WTC11 (cell line): ENCODE results near the gene OXSR1. TPM values are rescaled to one million over a fixed set of nuclear protein-coding genes. Genes with fewer than 3 reads are reported as not detected.

Experiments used
- ATAC-seq: fragments of 200-7000 bp; cut with Tn5 transposase; 2 replicates; pipeline ENCODE4 v1.10.0; 2021; ENCODE audit warnings: mild to moderate bottlenecking, moderate library complexity
- CTCF ChIA-PET: fragments of 300-600 bp; sonication (Branson Sonifier 250); formaldehyde crosslinking; loops from one replicate; lab custom pipeline; 2021; ENCODE audit warnings: antibody characterized with exemption; lab: Charles Lee
- POLR2A ChIA-PET: fragments of 350-600 bp; sonication (Branson Sonifier 250); formaldehyde crosslinking; loops from one replicate; lab custom pipeline; 2021; ENCODE audit warnings: antibody characterized with exemption; lab: Charles Lee
- DNase-seq: peaks from one replicate; pipeline ENCODE4 v3.0.0; 2021; ENCODE audit warnings: low spot score
- H3K27ac Mint-ChIP-seq: 2 replicates; pipeline ENCODE4 v1.8.0; 2021; ENCODE audit warnings: mixed read lengths
- H3K27me3 Mint-ChIP-seq: 2 replicates; pipeline ENCODE4 v1.8.0; 2021; ENCODE audit warnings: low read depth, mild to moderate bottlenecking, moderate library complexity, mixed read lengths
- H3K36me3 Mint-ChIP-seq: 2 replicates; pipeline ENCODE4 v1.8.0; 2021; ENCODE audit warnings: mixed read lengths
- H3K4me1 Mint-ChIP-seq: 2 replicates; pipeline ENCODE4 v1.8.0; 2022; ENCODE audit warnings: mixed read lengths
- H3K4me3 Mint-ChIP-seq: 2 replicates; pipeline ENCODE4 v1.8.0; 2021; ENCODE audit warnings: mild to moderate bottlenecking, moderate library complexity, mixed read lengths
- H3K9me3 Mint-ChIP-seq: 2 replicates; pipeline ENCODE4 v1.8.0; 2021; ENCODE audit warnings: mixed read lengths
- ATF1 ChIP-seq: sonication (generic); formaldehyde crosslinking; IDR thresholded peaks from 2 replicates; pipeline ENCODE4 v1.8.1; 2023; ENCODE audit warnings: mild to moderate bottlenecking, moderate library complexity, missing genetic modification reagents
- EMX1 ChIP-seq: fragments of 250-450 bp; sonication (Bioruptor Pico); IDR thresholded peaks from 2 replicates; pipeline ENCODE4 v1.8.0; 2021; ENCODE audit warnings: mild to moderate bottlenecking
- FOXK1 ChIP-seq: sonication (generic); formaldehyde crosslinking; IDR thresholded peaks from 2 replicates; pipeline ENCODE4 v1.8.0; 2022; ENCODE audit warnings: mild to moderate bottlenecking, moderate library complexity, missing genetic modification reagents
- HMGA2 ChIP-seq: fragments of 250-450 bp; sonication (Bioruptor Pico); IDR thresholded peaks from 2 replicates; pipeline ENCODE4 v1.4.0; 2021; ENCODE audit warnings: mild to moderate bottlenecking, moderate library complexity
- JUN ChIP-seq: sonication (generic); formaldehyde crosslinking; IDR thresholded peaks from 2 replicates; pipeline ENCODE4 v1.8.0; 2023; ENCODE audit warnings: mild to moderate bottlenecking, missing genetic modification reagents
- NFYB ChIP-seq: sonication (generic); formaldehyde crosslinking; conservative IDR thresholded peaks from 2 replicates; pipeline ENCODE4 v1.8.0; 2022; ENCODE audit warnings: low read depth, missing genetic modification reagents
- NR1H2 ChIP-seq: sonication (generic); formaldehyde crosslinking; IDR thresholded peaks from 2 replicates; pipeline ENCODE4 v1.9.0; 2021; ENCODE audit warnings: mild to moderate bottlenecking, moderate library complexity, missing genetic modification reagents
- TEAD1 ChIP-seq: sonication (generic); formaldehyde crosslinking; IDR thresholded peaks from 2 replicates; pipeline ENCODE4 v1.8.0; 2022; ENCODE audit warnings: mild to moderate bottlenecking, missing genetic modification reagents
- ZNF416 ChIP-seq: fragments of 250-450 bp; sonication (Bioruptor Pico); IDR thresholded peaks from 2 replicates; pipeline ENCODE4 v1.9.0; 2021; ENCODE audit warnings: mild to moderate bottlenecking, inconsistent platforms
- total RNA-seq: library from RNA; stranded (reverse); gene quantifications from 3 replicates; pipeline ENCODE4 v1.2.3, GENCODE V29; 2021
- TF ChIP-seq, protein P1 (sequence below): sonication (generic); formaldehyde crosslinking; IDR thresholded peaks from 2 replicates; pipeline ENCODE4 v1.8.1; 2023; ENCODE audit warnings: mild to moderate bottlenecking, missing genetic modification reagents, borderline replicate concordance
- TF ChIP-seq, protein P2 (sequence below): sonication (generic); formaldehyde crosslinking; IDR thresholded peaks from 2 replicates; pipeline ENCODE4 v1.8.1; 2022; ENCODE audit warnings: mild to moderate bottlenecking, missing genetic modification reagents, moderate library complexity, borderline replicate concordance
- TF ChIP-seq, protein P3 (sequence below): sonication (generic); formaldehyde crosslinking; IDR thresholded peaks from 2 replicates; pipeline ENCODE4 v1.8.0; 2022; ENCODE audit warnings: mild to moderate bottlenecking, missing genetic modification reagents
- TF ChIP-seq, protein P4 (sequence below): fragments of 250-450 bp; sonication (Bioruptor Pico); IDR thresholded peaks from 2 replicates; pipeline ENCODE4 v1.9.0; 2021; ENCODE audit warnings: mild to moderate bottlenecking
- TF ChIP-seq, protein P5 (sequence below): sonication (generic); formaldehyde crosslinking; IDR thresholded peaks from 2 replicates; pipeline ENCODE4 v1.8.0; 2023; ENCODE audit warnings: missing genetic modification reagents
- TF ChIP-seq, protein P6 (sequence below): sonication (generic); formaldehyde crosslinking; IDR thresholded peaks from 2 replicates; pipeline ENCODE4 v1.8.1; 2023; ENCODE audit warnings: mild to moderate bottlenecking, missing genetic modification reagents, moderate library complexity
- TF ChIP-seq, protein P7 (sequence below): sonication (generic); formaldehyde crosslinking; IDR thresholded peaks from 2 replicates; pipeline ENCODE4 v1.8.1; 2023; ENCODE audit warnings: mild to moderate bottlenecking, missing genetic modification reagents

The OXSR1 gene
- total RNA-seq, 1 experiment from 2014 or later = 50.6 TPM

DNA sequence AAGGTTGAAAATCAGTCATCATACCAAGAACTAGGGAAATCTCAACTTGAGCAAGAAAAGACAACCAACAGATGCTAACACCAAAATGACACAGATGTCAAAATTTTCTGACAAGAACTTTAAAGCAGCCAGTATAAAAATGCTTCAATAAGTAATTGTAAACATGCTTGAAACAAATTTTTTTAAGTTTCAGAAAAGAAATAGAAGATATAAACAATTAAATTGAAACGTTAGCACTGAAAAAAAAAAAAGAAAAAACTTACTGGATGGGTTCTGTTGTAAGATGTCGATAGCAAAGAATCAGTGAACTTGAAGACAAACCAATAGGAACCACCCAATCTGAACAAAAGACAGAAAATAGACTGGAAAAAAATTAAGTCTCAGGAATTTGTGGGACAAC is 18.8 kb upstream of the OXSR1 start:
- TF ChIP-seq, protein P1, sequence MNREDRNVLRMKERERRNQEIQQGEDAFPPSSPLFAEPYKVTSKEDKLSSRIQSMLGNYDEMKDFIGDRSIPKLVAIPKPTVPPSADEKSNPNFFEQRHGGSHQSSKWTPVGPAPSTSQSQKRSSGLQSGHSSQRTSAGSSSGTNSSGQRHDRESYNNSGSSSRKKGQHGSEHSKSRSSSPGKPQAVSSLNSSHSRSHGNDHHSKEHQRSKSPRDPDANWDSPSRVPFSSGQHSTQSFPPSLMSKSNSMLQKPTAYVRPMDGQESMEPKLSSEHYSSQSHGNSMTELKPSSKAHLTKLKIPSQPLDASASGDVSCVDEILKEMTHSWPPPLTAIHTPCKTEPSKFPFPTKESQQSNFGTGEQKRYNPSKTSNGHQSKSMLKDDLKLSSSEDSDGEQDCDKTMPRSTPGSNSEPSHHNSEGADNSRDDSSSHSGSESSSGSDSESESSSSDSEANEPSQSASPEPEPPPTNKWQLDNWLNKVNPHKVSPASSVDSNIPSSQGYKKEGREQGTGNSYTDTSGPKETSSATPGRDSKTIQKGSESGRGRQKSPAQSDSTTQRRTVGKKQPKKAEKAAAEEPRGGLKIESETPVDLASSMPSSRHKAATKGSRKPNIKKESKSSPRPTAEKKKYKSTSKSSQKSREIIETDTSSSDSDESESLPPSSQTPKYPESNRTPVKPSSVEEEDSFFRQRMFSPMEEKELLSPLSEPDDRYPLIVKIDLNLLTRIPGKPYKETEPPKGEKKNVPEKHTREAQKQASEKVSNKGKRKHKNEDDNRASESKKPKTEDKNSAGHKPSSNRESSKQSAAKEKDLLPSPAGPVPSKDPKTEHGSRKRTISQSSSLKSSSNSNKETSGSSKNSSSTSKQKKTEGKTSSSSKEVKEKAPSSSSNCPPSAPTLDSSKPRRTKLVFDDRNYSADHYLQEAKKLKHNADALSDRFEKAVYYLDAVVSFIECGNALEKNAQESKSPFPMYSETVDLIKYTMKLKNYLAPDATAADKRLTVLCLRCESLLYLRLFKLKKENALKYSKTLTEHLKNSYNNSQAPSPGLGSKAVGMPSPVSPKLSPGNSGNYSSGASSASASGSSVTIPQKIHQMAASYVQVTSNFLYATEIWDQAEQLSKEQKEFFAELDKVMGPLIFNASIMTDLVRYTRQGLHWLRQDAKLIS (CRISPR knock-in tag) = no peak
- no peak for TF ChIP-seq HMGA2 (CRISPR knock-in tag)
- TF ChIP-seq, protein P2, sequence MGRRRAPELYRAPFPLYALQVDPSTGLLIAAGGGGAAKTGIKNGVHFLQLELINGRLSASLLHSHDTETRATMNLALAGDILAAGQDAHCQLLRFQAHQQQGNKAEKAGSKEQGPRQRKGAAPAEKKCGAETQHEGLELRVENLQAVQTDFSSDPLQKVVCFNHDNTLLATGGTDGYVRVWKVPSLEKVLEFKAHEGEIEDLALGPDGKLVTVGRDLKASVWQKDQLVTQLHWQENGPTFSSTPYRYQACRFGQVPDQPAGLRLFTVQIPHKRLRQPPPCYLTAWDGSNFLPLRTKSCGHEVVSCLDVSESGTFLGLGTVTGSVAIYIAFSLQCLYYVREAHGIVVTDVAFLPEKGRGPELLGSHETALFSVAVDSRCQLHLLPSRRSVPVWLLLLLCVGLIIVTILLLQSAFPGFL = no peak
- no peak for TF ChIP-seq NFYB (CRISPR knock-in tag)
- no peak for TF ChIP-seq FOXK1 (CRISPR knock-in tag)
- TF ChIP-seq, protein P3, sequence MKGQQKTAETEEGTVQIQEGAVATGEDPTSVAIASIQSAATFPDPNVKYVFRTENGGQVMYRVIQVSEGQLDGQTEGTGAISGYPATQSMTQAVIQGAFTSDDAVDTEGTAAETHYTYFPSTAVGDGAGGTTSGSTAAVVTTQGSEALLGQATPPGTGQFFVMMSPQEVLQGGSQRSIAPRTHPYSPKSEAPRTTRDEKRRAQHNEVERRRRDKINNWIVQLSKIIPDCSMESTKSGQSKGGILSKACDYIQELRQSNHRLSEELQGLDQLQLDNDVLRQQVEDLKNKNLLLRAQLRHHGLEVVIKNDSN (CRISPR knock-in tag) = no peak
- TF ChIP-seq, protein P4, sequence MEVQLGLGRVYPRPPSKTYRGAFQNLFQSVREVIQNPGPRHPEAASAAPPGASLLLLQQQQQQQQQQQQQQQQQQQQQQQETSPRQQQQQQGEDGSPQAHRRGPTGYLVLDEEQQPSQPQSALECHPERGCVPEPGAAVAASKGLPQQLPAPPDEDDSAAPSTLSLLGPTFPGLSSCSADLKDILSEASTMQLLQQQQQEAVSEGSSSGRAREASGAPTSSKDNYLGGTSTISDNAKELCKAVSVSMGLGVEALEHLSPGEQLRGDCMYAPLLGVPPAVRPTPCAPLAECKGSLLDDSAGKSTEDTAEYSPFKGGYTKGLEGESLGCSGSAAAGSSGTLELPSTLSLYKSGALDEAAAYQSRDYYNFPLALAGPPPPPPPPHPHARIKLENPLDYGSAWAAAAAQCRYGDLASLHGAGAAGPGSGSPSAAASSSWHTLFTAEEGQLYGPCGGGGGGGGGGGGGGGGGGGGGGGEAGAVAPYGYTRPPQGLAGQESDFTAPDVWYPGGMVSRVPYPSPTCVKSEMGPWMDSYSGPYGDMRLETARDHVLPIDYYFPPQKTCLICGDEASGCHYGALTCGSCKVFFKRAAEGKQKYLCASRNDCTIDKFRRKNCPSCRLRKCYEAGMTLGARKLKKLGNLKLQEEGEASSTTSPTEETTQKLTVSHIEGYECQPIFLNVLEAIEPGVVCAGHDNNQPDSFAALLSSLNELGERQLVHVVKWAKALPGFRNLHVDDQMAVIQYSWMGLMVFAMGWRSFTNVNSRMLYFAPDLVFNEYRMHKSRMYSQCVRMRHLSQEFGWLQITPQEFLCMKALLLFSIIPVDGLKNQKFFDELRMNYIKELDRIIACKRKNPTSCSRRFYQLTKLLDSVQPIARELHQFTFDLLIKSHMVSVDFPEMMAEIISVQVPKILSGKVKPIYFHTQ (CRISPR knock-in tag) = no peak
- no peak for TF ChIP-seq JUN (CRISPR knock-in tag)
- TF ChIP-seq EMX1 (CRISPR knock-in tag) = no peak
- TF ChIP-seq ZNF416 (CRISPR knock-in tag) = no peak
- TF ChIP-seq NR1H2 (CRISPR knock-in tag) = no peak
- TF ChIP-seq ATF1 (CRISPR knock-in tag) = no peak
- Mint-ChIP-seq H3K36me3 (peaks cover 7% of the 10 kb centered on the region), H3K4me1 (no peaks in the 10 kb centered on the region), H3K4me3 (no peak overlapping the region), H3K9me3 (peaks cover 22% of the 10 kb centered on the region), H3K27me3 (peaks cover 17% of the 10 kb centered on the region), H3K27ac (no peak overlapping the region)
- DNase-seq (no peak), ATAC-seq (no peak)
- ChIA-PET CTCF (no interaction called here), POLR2A (no interaction called here)

DNA sequence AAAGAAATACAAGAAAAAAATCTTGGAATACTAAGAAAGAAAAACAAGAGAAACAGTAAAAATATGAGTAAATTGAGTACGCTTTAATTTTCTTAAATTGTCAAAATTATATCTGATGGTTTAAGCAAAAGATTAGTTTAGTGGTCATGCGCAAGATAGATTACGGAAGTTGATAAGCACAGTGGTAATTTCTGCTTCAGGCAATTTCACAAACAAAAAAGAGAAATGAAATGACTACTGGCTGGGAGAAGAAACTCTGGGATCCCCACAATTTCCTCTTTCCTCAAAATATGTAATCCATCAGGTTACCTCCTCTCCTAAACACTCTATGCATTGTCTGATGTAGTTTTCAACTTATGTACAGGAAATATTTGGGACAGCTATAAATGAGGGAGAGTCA is 17.9 kb upstream of the OXSR1 start:
- TF ChIP-seq TEAD1 (no peak), HMGA2 (CRISPR knock-in tag) (no peak), EMX1 (CRISPR knock-in tag) (no peak), JUN (CRISPR knock-in tag) (no peak)
- TF ChIP-seq, protein P5, sequence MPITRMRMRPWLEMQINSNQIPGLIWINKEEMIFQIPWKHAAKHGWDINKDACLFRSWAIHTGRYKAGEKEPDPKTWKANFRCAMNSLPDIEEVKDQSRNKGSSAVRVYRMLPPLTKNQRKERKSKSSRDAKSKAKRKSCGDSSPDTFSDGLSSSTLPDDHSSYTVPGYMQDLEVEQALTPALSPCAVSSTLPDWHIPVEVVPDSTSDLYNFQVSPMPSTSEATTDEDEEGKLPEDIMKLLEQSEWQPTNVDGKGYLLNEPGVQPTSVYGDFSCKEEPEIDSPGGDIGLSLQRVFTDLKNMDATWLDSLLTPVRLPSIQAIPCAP (CRISPR knock-in tag) = no peak
- TF ChIP-seq, protein P6, sequence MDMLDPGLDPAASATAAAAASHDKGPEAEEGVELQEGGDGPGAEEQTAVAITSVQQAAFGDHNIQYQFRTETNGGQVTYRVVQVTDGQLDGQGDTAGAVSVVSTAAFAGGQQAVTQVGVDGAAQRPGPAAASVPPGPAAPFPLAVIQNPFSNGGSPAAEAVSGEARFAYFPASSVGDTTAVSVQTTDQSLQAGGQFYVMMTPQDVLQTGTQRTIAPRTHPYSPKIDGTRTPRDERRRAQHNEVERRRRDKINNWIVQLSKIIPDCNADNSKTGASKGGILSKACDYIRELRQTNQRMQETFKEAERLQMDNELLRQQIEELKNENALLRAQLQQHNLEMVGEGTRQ (CRISPR knock-in tag) = no peak
- TF ChIP-seq, protein P7, sequence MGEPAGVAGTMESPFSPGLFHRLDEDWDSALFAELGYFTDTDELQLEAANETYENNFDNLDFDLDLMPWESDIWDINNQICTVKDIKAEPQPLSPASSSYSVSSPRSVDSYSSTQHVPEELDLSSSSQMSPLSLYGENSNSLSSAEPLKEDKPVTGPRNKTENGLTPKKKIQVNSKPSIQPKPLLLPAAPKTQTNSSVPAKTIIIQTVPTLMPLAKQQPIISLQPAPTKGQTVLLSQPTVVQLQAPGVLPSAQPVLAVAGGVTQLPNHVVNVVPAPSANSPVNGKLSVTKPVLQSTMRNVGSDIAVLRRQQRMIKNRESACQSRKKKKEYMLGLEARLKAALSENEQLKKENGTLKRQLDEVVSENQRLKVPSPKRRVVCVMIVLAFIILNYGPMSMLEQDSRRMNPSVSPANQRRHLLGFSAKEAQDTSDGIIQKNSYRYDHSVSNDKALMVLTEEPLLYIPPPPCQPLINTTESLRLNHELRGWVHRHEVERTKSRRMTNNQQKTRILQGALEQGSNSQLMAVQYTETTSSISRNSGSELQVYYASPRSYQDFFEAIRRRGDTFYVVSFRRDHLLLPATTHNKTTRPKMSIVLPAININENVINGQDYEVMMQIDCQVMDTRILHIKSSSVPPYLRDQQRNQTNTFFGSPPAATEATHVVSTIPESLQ = no peak
- H3K4me1 Mint-ChIP-seq = no peaks in the 10 kb centered on the region
- peaks cover 17% of the 10 kb centered on the region for H3K27me3 Mint-ChIP-seq
- POLR2A ChIA-PET = no interaction called here
- no peak overlapping the region for H3K27ac Mint-ChIP-seq
- no peak overlapping the region for H3K4me3 Mint-ChIP-seq
- H3K36me3 Mint-ChIP-seq = peaks cover 2% of the 10 kb centered on the region; the same call in 1 of the 2 replicates
- CTCF ChIA-PET = no interaction called here
- H3K9me3 Mint-ChIP-seq = peaks cover 22% of the 10 kb centered on the region
- ATAC-seq (no peak), DNase-seq (no peak)
